Measurements from ENCODE around the gene SMIM5. TPM values are rescaled to one million over a fixed set of nuclear protein-coding genes. Genes with fewer than 3 reads are reported as not detected.

The SMIM5 gene
- total and polyA plus RNA-seq, 2 of the 13 experiments (the other 11 are each of a cell fraction or from before 2014, with no cell fraction given) = not detected

- intact Hi-C loops (cut with micrococcal nuclease; ENCODE audit: unreplicated experiment) = no loop called here
- no peak for TF ChIP-seq PRDM4 (CRISPR knock-in tag; IDR thresholded peaks at IDR 0.05; ENCODE audit: borderline replicate concordance)
- TF ChIP-seq CENPT (CRISPR knock-in tag; IDR thresholded peaks at IDR 0.05; ENCODE audit: low read depth) = no peak
- TF ChIP-seq HOXD1 (CRISPR knock-in tag; IDR thresholded peaks at IDR 0.05) = no peak
- TF ChIP-seq ZNF850 (CRISPR knock-in tag; conservative IDR thresholded peaks at IDR 0.05) = no peak
- no peak for TF ChIP-seq PBX2 (CRISPR knock-in tag; IDR thresholded peaks at IDR 0.05)
- TF ChIP-seq ARHGAP35 (CRISPR knock-in tag; IDR thresholded peaks at IDR 0.05; ENCODE audit: borderline replicate concordance) = no peak
- no peak for TF ChIP-seq ZNF546 (CRISPR knock-in tag; conservative IDR thresholded peaks at IDR 0.05)
- no peak overlapping the region for H3K4me2 ChIP-seq (ENCODE audit: low read depth, low read length)
- H3K9ac ChIP-seq (ENCODE audit: insufficient read depth, low read depth, low read length) = no peak overlapping the region
- H3K36me3 ChIP-seq (replicated peaks in 1 of 2; ENCODE audit: control insufficient read depth in 1 of 2, insufficient read depth in 2 of 2, low read length in 2 of 2) = peaks cover 15 to 56% of the 10 kb centered on the region in 2 experiments
- H3K4me3 ChIP-seq (replicated peaks in 1 of 3; ENCODE audit: insufficient read depth in 1 of 3, low read depth in 2 of 3, low read length in 3 of 3) = no peak overlapping the region
- ChIA-PET CTCF (ENCODE audit: low intra/inter-chr PET ratio, low total read pairs) (no interaction called here), POLR2A (no interaction called here)
- FAIRE-seq = no peak
- peaks cover 16% of the 10 kb centered on the region for H3K4me1 ChIP-seq (ENCODE audit: insufficient read depth, low read length)
- in situ Hi-C loops (cut with HindIII; ENCODE audit: extremely low pct_ligation_motif_present, low pct_unique_long_range_greater_than_20kb) = no loop called here
- H3K27ac ChIP-seq (ENCODE audit: extremely low read length, insufficient read depth, low read length) = no peak overlapping the region
- WGBS (ENCODE audit: low lambda C conversion rate) = 95% methylated on average over 3 of the region's 3 CpGs
- H3K9me3 ChIP-seq (ENCODE audit: low read length) = no peaks in the 10 kb centered on the region
- peaks cover 59% of the 10 kb centered on the region for H3K79me2 ChIP-seq (ENCODE audit: insufficient read depth, low read length)
- no peak for ATAC-seq
- no peak overlapping the region for H2AFZ ChIP-seq (ENCODE audit: low read length)
- DNase-seq (ENCODE audit: low spot score) = no peak
- H3K27me3 ChIP-seq (ENCODE audit: control insufficient read depth in 1 of 2, insufficient read depth in 2 of 2, low read length in 2 of 2) = no peaks in the 10 kb centered on the region
- no peaks in the 10 kb centered on the region for H4K20me1 ChIP-seq (ENCODE audit: insufficient read depth, low read length)
- BruUV-seq (replicated peaks) = no TSS peak
Observed at GRCh38 chr17:75685499-75685898, 52.3 kb downstream of the SMIM5 start.

Measured in HepG2 (cell line).